ENCODE data around the gene ATP12A.

ATP12A gene

DNA sequence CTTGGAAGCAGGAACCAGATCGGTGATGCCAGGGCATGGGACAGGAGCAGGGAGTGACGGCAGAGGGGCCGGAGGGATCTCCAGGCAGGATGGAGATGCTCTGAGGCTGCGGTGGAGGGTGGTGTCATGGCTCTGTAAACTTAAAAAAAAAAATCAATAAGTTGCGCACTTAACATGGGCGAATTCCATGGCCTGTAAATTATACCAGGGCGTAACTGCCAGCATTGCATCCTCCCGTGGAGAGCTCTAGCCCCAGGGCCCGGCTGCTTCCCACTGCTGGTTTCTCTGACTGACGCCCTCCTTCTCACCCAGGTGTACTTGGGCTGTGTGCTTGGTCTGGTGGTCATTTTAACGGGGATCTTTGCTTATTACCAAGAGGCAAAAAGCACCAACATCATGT is 8.7 kb downstream of the ATP12A start:
- no peaks in the 10 kb centered on the region for H3K9me3 ChIP-seq (ENCODE audit: control insufficient read depth in 2 of 2, low read length in 2 of 2)
- H3K27ac ChIP-seq (ENCODE audit: low read length): no peak overlapping the region
- no peaks in the 10 kb centered on the region for H3K36me3 ChIP-seq (ENCODE audit: control insufficient read depth in 2 of 2, insufficient read depth in 2 of 2, low read length in 2 of 2)
- H3K9ac ChIP-seq (ENCODE audit: low read length in 2 of 2): no peak overlapping the region
- H3K27me3 ChIP-seq (ENCODE audit: control insufficient read depth in 1 of 2, insufficient read depth in 2 of 2, low read length in 2 of 2): peaks cover 3 to 7% of the 10 kb centered on the region in 2 donors
- peaks cover 1% of the 10 kb centered on the region for H3K4me1 ChIP-seq (ENCODE audit: control insufficient read depth, insufficient read depth, low read length)
- H3K4me3 ChIP-seq (ENCODE audit: low read length in 2 of 2): no peak overlapping the region

DNA sequence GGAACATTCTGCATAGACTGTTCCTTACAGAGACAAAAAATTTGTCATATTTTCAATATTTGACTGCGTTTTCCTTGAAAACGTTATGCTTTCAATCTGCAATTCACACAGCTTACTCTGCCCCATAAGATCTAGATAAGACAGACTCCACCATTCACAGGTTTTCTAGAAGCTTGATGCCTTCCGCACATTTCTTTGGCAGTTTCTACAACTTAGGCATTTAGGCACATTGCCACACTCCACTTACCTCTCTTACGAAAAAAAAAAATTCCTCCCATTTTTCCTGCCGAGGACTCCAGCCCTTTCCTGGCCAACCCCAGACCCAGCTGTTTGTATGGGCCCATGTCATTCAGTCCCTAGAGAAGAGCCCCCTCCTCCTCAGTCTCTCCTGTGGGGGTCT is 11.2 kb downstream of the ATP12A start:
- no peaks in the 10 kb centered on the region for H3K9me3 ChIP-seq (ENCODE audit: control insufficient read depth in 2 of 2, low read length in 2 of 2)
- no peak overlapping the region for H3K27ac ChIP-seq (ENCODE audit: low read length)
- H3K9ac ChIP-seq (ENCODE audit: low read length in 2 of 2): no peak overlapping the region
- H3K4me3 ChIP-seq (ENCODE audit: low read length in 2 of 2): no peak overlapping the region
- H3K27me3 ChIP-seq (ENCODE audit: control insufficient read depth in 1 of 2, insufficient read depth in 2 of 2, low read length in 2 of 2): peaks cover 5 to 7% of the 10 kb centered on the region in 2 donors
- no peaks in the 10 kb centered on the region for H3K36me3 ChIP-seq (ENCODE audit: control insufficient read depth in 2 of 2, insufficient read depth in 2 of 2, low read length in 2 of 2)
- H3K4me1 ChIP-seq (ENCODE audit: control insufficient read depth, insufficient read depth, low read length): peaks cover 2% of the 10 kb centered on the region

- H3K27ac ChIP-seq (ENCODE audit: low read length): no peak overlapping the region
- no peak overlapping the region for H3K9ac ChIP-seq (ENCODE audit: low read length in 2 of 2)
- peaks cover 2% of the 10 kb centered on the region for H3K4me1 ChIP-seq (ENCODE audit: control insufficient read depth, insufficient read depth, low read length)
- H3K27me3 ChIP-seq (ENCODE audit: control insufficient read depth in 1 of 2, insufficient read depth in 2 of 2, low read length in 2 of 2): peaks cover 7% of the 10 kb centered on the region in 2 donors
- no peaks in the 10 kb centered on the region for H3K9me3 ChIP-seq (ENCODE audit: control insufficient read depth in 2 of 2, low read length in 2 of 2)
- no peaks in the 10 kb centered on the region for H3K36me3 ChIP-seq (ENCODE audit: control insufficient read depth in 2 of 2, insufficient read depth in 2 of 2, low read length in 2 of 2)
- H3K4me3 ChIP-seq (ENCODE audit: low read length in 2 of 2): no peak overlapping the region
Observed at GRCh38 chr13:24692561-24692960, 12.4 kb downstream of the ATP12A start.

DNA sequence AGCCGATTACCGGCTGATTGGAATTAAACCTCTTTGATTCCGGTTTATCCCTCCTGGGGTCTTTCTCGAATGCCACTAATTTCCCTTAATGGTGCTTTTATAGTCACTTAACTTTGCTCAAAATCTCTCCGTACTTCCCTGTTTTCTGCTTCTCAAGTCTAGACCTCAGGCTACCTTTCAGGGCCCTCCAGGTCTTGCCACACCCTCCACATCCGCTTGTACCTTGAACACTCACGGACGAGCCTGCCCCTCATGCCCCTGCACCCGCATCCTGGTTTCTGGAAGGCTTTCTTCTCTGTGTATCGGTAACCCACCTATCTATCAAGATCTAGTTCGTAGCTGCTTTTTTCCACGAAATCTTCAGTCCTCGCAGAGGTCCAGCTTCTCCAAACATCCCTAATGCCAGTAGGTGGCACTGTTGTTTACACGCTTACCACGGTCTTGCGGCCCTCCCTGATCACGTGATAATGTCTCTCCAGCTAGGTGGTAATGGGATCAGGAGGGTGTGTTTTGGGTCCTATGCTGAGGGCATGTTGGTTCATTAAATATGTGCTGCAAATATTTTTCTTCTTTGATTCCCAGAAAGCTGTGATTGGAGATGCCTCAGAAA is 13.8 kb downstream of the ATP12A start:
- Histone ChIP-seq H3K9me3 (ENCODE audit: control insufficient read depth in 2 of 2, low read length in 2 of 2) (no peaks in the 10 kb centered on the region), H3K27me3 (ENCODE audit: control insufficient read depth in 1 of 2, insufficient read depth in 2 of 2, low read length in 2 of 2) (peaks cover 11 to 12% of the 10 kb centered on the region in 2 donors), H3K4me3 (ENCODE audit: low read length in 2 of 2) (no peak overlapping the region), H3K27ac (ENCODE audit: low read length) (no peak overlapping the region), H3K36me3 (ENCODE audit: control insufficient read depth in 2 of 2, insufficient read depth in 2 of 2, low read length in 2 of 2) (no peaks in the 10 kb centered on the region), H3K4me1 (ENCODE audit: control insufficient read depth, insufficient read depth, low read length) (peaks cover 2% of the 10 kb centered on the region), H3K9ac (ENCODE audit: low read length in 2 of 2) (no peak overlapping the region)

DNA sequence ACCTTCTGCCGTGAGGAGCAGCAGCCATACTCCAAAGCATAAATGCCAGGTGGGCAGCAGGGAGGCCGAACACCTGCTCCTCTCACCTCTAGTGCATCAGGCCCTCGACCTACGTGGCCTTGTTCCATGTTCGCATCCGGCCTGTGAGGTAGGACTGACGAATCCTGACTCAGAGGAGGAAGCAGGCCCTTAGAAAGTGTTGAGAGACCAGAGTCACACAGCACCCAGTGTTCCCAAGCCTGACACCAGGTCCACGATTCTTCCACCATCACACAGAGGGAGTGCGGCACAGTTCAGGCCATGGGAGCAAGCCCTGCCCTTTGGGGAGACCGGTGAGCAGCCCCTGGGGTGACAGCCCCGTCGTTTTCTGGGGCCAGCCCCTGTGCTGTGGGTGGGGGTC is 14.7 kb downstream of the ATP12A start:
- Histone ChIP-seq H3K9ac (ENCODE audit: low read length in 2 of 2) (no peak overlapping the region), H3K4me3 (ENCODE audit: low read length in 2 of 2) (no peak overlapping the region), H3K4me1 (ENCODE audit: control insufficient read depth, insufficient read depth, low read length) (peaks cover 2% of the 10 kb centered on the region), H3K27ac (ENCODE audit: low read length) (no peak overlapping the region), H3K36me3 (ENCODE audit: control insufficient read depth in 2 of 2, insufficient read depth in 2 of 2, low read length in 2 of 2) (no peaks in the 10 kb centered on the region), H3K27me3 (ENCODE audit: control insufficient read depth in 1 of 2, insufficient read depth in 2 of 2, low read length in 2 of 2) (peaks cover 11% of the 10 kb centered on the region in 2 donors), H3K9me3 (ENCODE audit: control insufficient read depth in 2 of 2, low read length in 2 of 2) (no peaks in the 10 kb centered on the region)

- H3K4me3 ChIP-seq (ENCODE audit: low read length in 2 of 2): no peak overlapping the region
- H3K27me3 ChIP-seq (ENCODE audit: control insufficient read depth in 1 of 2, insufficient read depth in 2 of 2, low read length in 2 of 2): peaks cover 6 to 8% of the 10 kb centered on the region in 2 donors
- H3K9me3 ChIP-seq (ENCODE audit: control insufficient read depth in 2 of 2, low read length in 2 of 2): no peaks in the 10 kb centered on the region
- H3K9ac ChIP-seq (ENCODE audit: low read length in 2 of 2): no peak overlapping the region
- H3K36me3 ChIP-seq (ENCODE audit: control insufficient read depth in 2 of 2, insufficient read depth in 2 of 2, low read length in 2 of 2): no peaks in the 10 kb centered on the region
- H3K27ac ChIP-seq (ENCODE audit: low read length): no peak overlapping the region
- H3K4me1 ChIP-seq (ENCODE audit: control insufficient read depth, insufficient read depth, low read length): peaks cover 2% of the 10 kb centered on the region
Observed at GRCh38 chr13:24698686-24699085, 18.5 kb downstream of the ATP12A start.

DNA sequence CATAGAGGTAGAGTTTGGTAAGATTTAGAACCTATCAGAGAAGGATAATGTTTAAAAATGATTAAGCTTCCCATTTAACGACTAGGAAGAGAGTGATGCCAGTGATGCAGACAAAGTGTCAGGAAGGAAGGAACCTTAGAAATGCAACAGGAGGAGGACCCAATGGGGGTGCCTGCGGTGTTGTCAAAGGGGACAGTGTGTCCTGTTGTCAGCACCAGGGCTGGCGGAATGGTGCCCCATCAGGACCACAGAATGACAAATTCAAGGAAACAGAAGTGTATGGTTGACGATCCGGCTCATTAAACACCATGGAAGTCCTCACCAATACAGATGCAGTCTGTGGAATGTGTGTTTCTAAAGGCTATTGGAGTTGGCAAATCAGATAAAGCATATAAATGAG is 19.3 kb downstream of the ATP12A start:
- no peak overlapping the region for H3K27ac ChIP-seq (ENCODE audit: low read length)
- no peak overlapping the region for H3K9ac ChIP-seq (ENCODE audit: low read length in 2 of 2)
- H3K9me3 ChIP-seq (ENCODE audit: control insufficient read depth in 2 of 2, low read length in 2 of 2): no peaks in the 10 kb centered on the region
- H3K27me3 ChIP-seq (ENCODE audit: control insufficient read depth in 1 of 2, insufficient read depth in 2 of 2, low read length in 2 of 2): peaks cover 6 to 8% of the 10 kb centered on the region in 2 donors
- H3K4me3 ChIP-seq (ENCODE audit: low read length in 2 of 2): no peak overlapping the region
- H3K4me1 ChIP-seq (ENCODE audit: control insufficient read depth, insufficient read depth, low read length): no peaks in the 10 kb centered on the region
- no peaks in the 10 kb centered on the region for H3K36me3 ChIP-seq (ENCODE audit: control insufficient read depth in 2 of 2, insufficient read depth in 2 of 2, low read length in 2 of 2)

DNA sequence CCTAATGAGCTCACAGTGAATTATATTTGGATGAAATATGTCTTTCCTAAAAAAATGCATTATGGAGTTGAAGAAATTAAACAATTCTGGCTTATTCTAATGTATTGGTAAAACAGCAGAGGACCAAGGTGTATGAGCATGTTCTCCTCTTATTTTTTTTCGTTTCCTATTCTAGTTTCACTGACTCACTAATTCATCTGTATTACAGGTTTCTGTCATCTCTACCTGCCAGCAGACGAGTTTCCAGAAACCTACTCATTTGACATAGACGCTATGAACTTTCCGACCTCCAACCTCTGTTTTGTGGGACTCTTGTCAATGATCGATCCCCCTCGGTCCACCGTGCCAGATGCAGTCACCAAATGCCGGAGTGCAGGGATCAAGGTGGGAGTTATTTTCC is 20.3 kb downstream of the ATP12A start:
- Histone ChIP-seq H3K27me3 (ENCODE audit: control insufficient read depth in 1 of 2, insufficient read depth in 2 of 2, low read length in 2 of 2) (peaks cover 6% of the 10 kb centered on the region in 2 donors), H3K36me3 (ENCODE audit: control insufficient read depth in 2 of 2, insufficient read depth in 2 of 2, low read length in 2 of 2) (no peaks in the 10 kb centered on the region), H3K4me1 (ENCODE audit: control insufficient read depth, insufficient read depth, low read length) (no peaks in the 10 kb centered on the region), H3K9me3 (ENCODE audit: control insufficient read depth in 2 of 2, low read length in 2 of 2) (no peaks in the 10 kb centered on the region), H3K4me3 (ENCODE audit: low read length in 2 of 2) (no peak overlapping the region), H3K27ac (ENCODE audit: low read length) (no peak overlapping the region), H3K9ac (ENCODE audit: low read length in 2 of 2) (no peak overlapping the region)

DNA sequence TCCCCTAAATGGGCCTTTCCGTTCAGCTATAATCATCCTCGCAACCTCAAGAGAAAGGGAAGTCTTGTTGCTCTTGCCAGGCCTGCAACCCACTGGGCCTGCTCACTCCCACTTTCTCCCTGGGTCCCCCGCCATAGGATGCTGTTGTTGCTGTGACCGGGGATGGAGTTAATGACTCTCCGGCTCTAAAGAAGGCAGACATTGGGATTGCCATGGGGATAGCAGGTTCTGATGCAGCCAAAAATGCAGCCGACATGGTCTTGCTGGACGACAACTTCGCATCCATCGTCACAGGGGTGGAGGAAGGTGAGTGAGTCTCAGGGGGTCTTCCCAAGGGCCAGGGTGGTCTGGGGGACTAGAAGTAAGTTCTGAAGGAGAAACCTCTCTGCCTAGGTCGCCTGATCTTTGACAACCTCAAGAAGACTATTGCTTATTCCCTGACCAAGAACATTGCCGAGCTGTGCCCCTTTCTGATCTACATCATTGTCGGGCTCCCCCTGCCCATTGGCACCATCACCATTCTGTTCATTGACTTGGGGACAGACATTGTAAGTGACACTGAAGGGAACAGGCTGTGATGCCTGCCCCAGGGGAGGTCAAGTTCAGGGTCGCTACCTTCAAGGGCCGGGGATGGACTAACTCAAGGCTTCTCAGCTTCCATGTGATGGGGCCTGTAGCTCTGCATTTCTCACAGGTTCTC is 26.8 kb downstream of the ATP12A start:
- no peaks in the 10 kb centered on the region for H3K9me3 ChIP-seq (ENCODE audit: control insufficient read depth in 2 of 2, low read length in 2 of 2)
- no peak overlapping the region for H3K4me3 ChIP-seq (ENCODE audit: low read length in 2 of 2)
- no peak overlapping the region for H3K9ac ChIP-seq (ENCODE audit: low read length in 2 of 2)
- H3K27me3 ChIP-seq (ENCODE audit: control insufficient read depth in 1 of 2, insufficient read depth in 2 of 2, low read length in 2 of 2): peaks cover 0 to 3% of the 10 kb centered on the region in 2 donors
- H3K36me3 ChIP-seq (ENCODE audit: control insufficient read depth in 2 of 2, insufficient read depth in 2 of 2, low read length in 2 of 2): no peaks in the 10 kb centered on the region
- H3K27ac ChIP-seq (ENCODE audit: low read length): no peak overlapping the region
- no peaks in the 10 kb centered on the region for H3K4me1 ChIP-seq (ENCODE audit: control insufficient read depth, insufficient read depth, low read length)

- Histone ChIP-seq H3K4me1 (ENCODE audit: control insufficient read depth, insufficient read depth, low read length) (peaks cover 7% of the 10 kb centered on the region), H3K9ac (ENCODE audit: low read length in 2 of 2) (no peak overlapping the region), H3K27ac (ENCODE audit: low read length) (no peak overlapping the region), H3K9me3 (ENCODE audit: control insufficient read depth in 2 of 2, low read length in 2 of 2) (no peaks in the 10 kb centered on the region), H3K27me3 (ENCODE audit: control insufficient read depth in 1 of 2, insufficient read depth in 2 of 2, low read length in 2 of 2) (peaks cover 0 to 3% of the 10 kb centered on the region in 2 donors), H3K4me3 (ENCODE audit: low read length in 2 of 2) (no peak overlapping the region), H3K36me3 (ENCODE audit: control insufficient read depth in 2 of 2, insufficient read depth in 2 of 2, low read length in 2 of 2) (no peaks in the 10 kb centered on the region)
Observed at GRCh38 chr13:24709186-24709913, 29.1 kb downstream of the ATP12A start.

GRCh38 chr13:24713022-24713421 is 32.8 kb downstream of the ATP12A start:
- Histone ChIP-seq H3K9ac (ENCODE audit: low read length in 2 of 2) (no peak overlapping the region), H3K36me3 (ENCODE audit: control insufficient read depth in 2 of 2, insufficient read depth in 2 of 2, low read length in 2 of 2) (no peaks in the 10 kb centered on the region), H3K4me3 (ENCODE audit: low read length in 2 of 2) (no peak overlapping the region), H3K9me3 (ENCODE audit: control insufficient read depth in 2 of 2, low read length in 2 of 2) (no peaks in the 10 kb centered on the region), H3K27me3 (ENCODE audit: control insufficient read depth in 1 of 2, insufficient read depth in 2 of 2, low read length in 2 of 2) (no peaks in the 10 kb centered on the region), H3K4me1 (ENCODE audit: control insufficient read depth, insufficient read depth, low read length) (peaks cover 7% of the 10 kb centered on the region), H3K27ac (ENCODE audit: low read length) (no peak overlapping the region)

Measured in stomach smooth muscle (tissue), 2 donors.